Activated CD4-positive, alpha-beta T cell treated with anti-CD3 and anti-CD28 coated beads for 36 hours (primary cell): ENCODE measurements around the gene AFP. TPM values are rescaled to one million over a fixed set of nuclear protein-coding genes. Genes with fewer than 3 reads are reported as not detected.
A peak's percentile ranks its signal among the peaks of the same experiment; 100 is the strongest.

ENCODE experiments used
- ATAC-seq: fragments of 200-7000 bp; cut with Tn5 transposase; one replicate; pipeline ENCODE4 v1.10.0; 2021; ENCODE audit warnings: mild to moderate bottlenecking, moderate library complexity
- CTCF ChIA-PET: fragments of 350-600 bp; sonication (Branson Sonifier 250); formaldehyde crosslinking; loops from one replicate; lab custom pipeline; 2021; ENCODE audit warnings: antibody characterized with exemption; lab: Charles Lee
- POLR2A ChIA-PET: fragments of 350-600 bp; sonication (Branson Sonifier 250); formaldehyde crosslinking; loops from one replicate; lab custom pipeline; 2021; ENCODE audit warnings: antibody characterized with exemption, inconsistent platforms; lab: Charles Lee
- DNase-seq: peaks from one replicate; pipeline ENCODE4 v3.0.0-alpha.2; 2020
- H3K27ac Mint-ChIP-seq: one replicate; pipeline ENCODE4 v1.8.0; 2021; ENCODE audit warnings: mixed read lengths
- H3K27me3 Mint-ChIP-seq: one replicate; pipeline ENCODE4 v1.8.0; 2021; ENCODE audit warnings: mixed read lengths
- H3K36me3 Mint-ChIP-seq: one replicate; pipeline ENCODE4 v1.8.0; 2021; ENCODE audit warnings: low read depth, mixed read lengths
- H3K4me1 Mint-ChIP-seq: one replicate; pipeline ENCODE4 v1.8.0; 2021; ENCODE audit warnings: mixed read lengths
- H3K4me3 Mint-ChIP-seq: one replicate; pipeline ENCODE4 v1.8.0; 2021; ENCODE audit warnings: mild to moderate bottlenecking, moderate library complexity, mixed read lengths
- H3K9me3 Mint-ChIP-seq: one replicate; pipeline ENCODE4 v1.8.0; 2021; ENCODE audit warnings: low read depth, mixed read lengths
- intact Hi-C, 2 experiments: fragments of 100-400 bp; cut with DNase I in 1 of 2; cut with micrococcal nuclease in 1 of 2; formaldehyde crosslinking; loops; one replicate each; pipeline versions ENCODE4 v1.14.2 to v1.15.1; 2022 to 2024; cut with DNase I, micrococcal nuclease
- total RNA-seq, 2 experiments: library from RNA; stranded (reverse); gene quantifications; one replicate each; pipeline ENCODE4 v1.2.3, GENCODE V29; 2021

Gene AFP
- total RNA-seq, 2 experiments from 2014 or later = not detected

DNA sequence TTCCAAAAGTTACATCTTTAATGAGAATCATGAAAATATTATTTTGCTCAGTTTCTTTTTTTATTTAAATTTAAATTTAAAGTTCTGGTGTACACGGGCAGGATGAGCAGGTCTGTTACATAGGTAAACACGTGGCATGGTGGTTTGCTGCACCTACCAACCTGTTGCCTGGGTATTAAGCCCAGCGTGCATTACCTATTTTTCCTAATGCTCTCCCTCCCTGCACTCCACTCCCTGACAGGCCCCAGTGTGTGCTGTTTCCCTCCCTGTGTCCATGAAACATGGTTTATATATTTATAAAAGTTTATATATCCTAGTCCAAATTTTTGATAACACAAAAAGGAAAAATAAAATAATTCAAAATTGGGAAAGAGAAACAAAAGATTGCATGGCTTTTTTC lies 4.0 kb downstream of the AFP start:
- no peak overlapping the region for H3K27ac Mint-ChIP-seq
- ChIA-PET CTCF (interaction anchor here (1.5 kb wide), 1 partner anchor 129 kb away, joined by 4 read pairs; no protein-coding TSS in a partner anchor), POLR2A (no interaction called here)
- peaks cover 9% of the 10 kb centered on the region for H3K27me3 Mint-ChIP-seq
- H3K36me3 Mint-ChIP-seq = no peaks in the 10 kb centered on the region
- ATAC-seq (no peak), DNase-seq (no peak)
- no peak overlapping the region for H3K4me3 Mint-ChIP-seq
- no peaks in the 10 kb centered on the region for H3K4me1 Mint-ChIP-seq
- intact Hi-C loops = loop anchor here (10.0 kb wide), 2 partner anchors 95 to 695 kb away; no protein-coding TSS in a partner anchor
- no peaks in the 10 kb centered on the region for H3K9me3 Mint-ChIP-seq

DNA sequence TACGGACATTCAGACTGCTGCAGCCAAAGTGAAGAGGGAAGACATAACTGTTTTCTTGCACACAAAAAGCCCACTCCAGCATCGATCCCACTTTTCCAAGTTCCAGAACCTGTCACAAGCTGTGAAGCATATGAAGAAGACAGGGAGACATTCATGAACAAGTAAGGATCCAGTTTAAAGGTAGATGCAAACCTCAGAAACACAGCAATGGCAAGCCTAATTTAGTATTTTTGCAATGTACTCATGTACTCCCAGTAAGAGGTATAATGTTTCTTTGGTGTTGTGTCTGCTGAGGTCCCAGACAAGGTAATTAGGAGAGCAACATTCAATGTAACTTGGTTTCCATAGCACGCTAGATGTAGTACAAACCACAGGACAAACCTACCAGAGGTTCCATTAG lies 4.6 kb downstream of the AFP start:
- POLR2A ChIA-PET = no interaction called here
- no peaks in the 10 kb centered on the region for H3K36me3 Mint-ChIP-seq
- intact Hi-C loops = loop anchor here (10.0 kb wide), 2 partner anchors 96 to 694 kb away; no protein-coding TSS in a partner anchor
- no peak for ATAC-seq
- no peak overlapping the region for H3K27ac Mint-ChIP-seq
- H3K4me1 Mint-ChIP-seq = no peaks in the 10 kb centered on the region
- H3K4me3 Mint-ChIP-seq = no peak overlapping the region
- H3K9me3 Mint-ChIP-seq = no peaks in the 10 kb centered on the region
- CTCF ChIA-PET = no interaction called here
- H3K27me3 Mint-ChIP-seq = peaks cover 9% of the 10 kb centered on the region
- DNase-seq = no peak

DNA sequence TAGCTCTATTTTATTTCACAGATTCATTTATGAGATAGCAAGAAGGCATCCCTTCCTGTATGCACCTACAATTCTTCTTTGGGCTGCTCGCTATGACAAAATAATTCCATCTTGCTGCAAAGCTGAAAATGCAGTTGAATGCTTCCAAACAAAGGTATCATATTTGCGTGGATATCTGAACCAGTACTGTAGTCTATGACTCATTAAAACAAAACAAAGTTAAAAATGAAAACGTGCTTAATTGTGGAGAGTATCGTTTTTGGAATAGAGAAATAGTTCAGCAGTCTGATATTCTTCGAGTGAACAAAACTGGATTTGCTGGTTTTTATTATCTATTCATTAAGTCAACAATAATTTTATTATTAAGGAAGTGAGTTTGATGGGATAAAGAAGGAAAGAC lies 6.3 kb downstream of the AFP start:
- no peak overlapping the region for H3K27ac Mint-ChIP-seq
- intact Hi-C loops = loop anchor here (10.0 kb wide), 2 partner anchors 97 to 693 kb away; no protein-coding TSS in a partner anchor
- DNase-seq = no peak
- H3K36me3 Mint-ChIP-seq = no peaks in the 10 kb centered on the region
- POLR2A ChIA-PET = no interaction called here
- H3K4me1 Mint-ChIP-seq = no peaks in the 10 kb centered on the region
- ATAC-seq = no peak
- H3K27me3 Mint-ChIP-seq = peaks cover 13% of the 10 kb centered on the region
- no peaks in the 10 kb centered on the region for H3K9me3 Mint-ChIP-seq
- H3K4me3 Mint-ChIP-seq = no peak overlapping the region
- CTCF ChIA-PET = interaction anchor here (1.0 kb wide), 1 partner anchor 130 kb away, joined by 4 read pairs; no protein-coding TSS in a partner anchor

DNA sequence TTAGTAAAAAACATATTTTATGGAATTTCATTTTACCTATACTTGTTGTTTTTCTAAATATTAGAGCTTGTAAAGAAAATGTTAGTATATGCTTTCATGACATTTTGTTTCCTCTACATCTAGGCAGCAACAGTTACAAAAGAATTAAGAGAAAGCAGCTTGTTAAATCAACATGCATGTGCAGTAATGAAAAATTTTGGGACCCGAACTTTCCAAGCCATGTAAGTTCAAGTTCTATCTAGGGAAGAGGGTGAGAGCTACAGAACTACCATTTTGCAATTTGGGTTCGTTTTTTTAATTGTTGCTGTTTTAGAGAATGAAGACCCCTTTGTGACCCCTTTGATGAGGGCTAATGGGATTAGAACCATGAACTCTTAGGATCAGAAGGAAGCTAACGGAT lies 7.2 kb downstream of the AFP start:
- no peak overlapping the region for H3K4me3 Mint-ChIP-seq
- no peaks in the 10 kb centered on the region for H3K4me1 Mint-ChIP-seq
- ChIA-PET POLR2A (no interaction called here), CTCF (interaction anchor here (0.7 to 1.3 kb wide), 4 partner anchors 11 to 131 kb away, joined by 3 to 6 read pairs (median 4); no protein-coding TSS in a partner anchor)
- ATAC-seq = no peak
- intact Hi-C loops = loop anchor here (10.0 kb wide), 2 partner anchors 98 to 692 kb away; no protein-coding TSS in a partner anchor
- H3K36me3 Mint-ChIP-seq = no peaks in the 10 kb centered on the region
- H3K27me3 Mint-ChIP-seq = peaks cover 14% of the 10 kb centered on the region
- H3K9me3 Mint-ChIP-seq = no peaks in the 10 kb centered on the region
- no peak overlapping the region for H3K27ac Mint-ChIP-seq
- DNase-seq = no peak

DNA sequence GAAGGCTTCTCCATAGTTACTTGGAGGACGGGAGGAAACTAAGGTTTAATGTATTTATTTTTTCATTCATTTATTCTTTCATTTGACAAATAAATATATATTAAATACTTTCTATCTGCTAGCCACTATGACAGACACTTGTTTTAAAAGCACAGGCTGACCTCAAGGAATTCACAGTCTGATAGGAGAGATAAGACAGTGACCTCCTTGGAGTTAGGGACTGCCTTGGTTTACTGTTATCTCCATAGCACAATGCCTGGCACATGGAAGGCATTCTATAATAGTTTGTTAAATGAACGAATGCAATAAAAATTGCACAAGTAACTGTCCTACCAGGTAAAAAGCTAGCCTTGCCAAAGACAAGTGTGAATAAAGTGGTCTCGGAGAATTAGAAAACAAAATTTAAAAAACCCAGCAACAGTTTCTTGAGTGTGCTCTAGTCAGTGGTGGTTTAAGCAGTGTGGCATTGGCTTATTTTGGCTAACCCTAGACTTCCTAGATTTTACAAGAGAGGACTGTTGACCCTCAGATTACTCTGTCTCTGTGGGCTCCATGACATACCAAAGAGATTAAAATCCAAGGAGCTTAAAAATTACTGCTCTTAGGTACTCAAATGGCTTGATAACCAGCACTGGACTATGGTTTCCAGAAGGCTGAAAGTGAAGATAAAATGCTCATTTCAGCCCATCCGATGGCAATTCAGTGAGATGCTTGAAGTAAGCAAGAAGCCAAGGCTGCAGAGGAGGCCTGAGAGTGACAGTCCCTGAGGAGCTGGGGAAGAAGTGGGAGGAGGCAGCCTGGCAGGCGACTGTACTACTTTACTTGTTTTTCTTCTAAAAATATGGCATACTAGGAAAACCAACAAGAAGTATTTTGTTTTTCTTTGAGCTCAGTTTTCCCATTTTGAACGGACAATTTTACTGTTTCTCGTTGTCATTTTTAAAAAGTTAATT lies 9.6 kb downstream of the AFP start:
- ATAC-seq (no peak), DNase-seq (no peak)
- H3K27me3 Mint-ChIP-seq = peaks cover 14% of the 10 kb centered on the region
- H3K4me3 Mint-ChIP-seq = no peak overlapping the region
- H3K27ac Mint-ChIP-seq = no peak overlapping the region
- H3K4me1 Mint-ChIP-seq = no peaks in the 10 kb centered on the region
- H3K36me3 Mint-ChIP-seq = no peaks in the 10 kb centered on the region
- intact Hi-C loops = loop anchor here (1.0 to 10.0 kb wide), 4 partner anchors 101 to 689 kb away; no protein-coding TSS in a partner anchor
- ChIA-PET POLR2A (interaction anchor here (0.6 to 0.7 kb wide), 2 partner anchors 11 to 28 kb away, joined by 3 read pairs; no protein-coding TSS in a partner anchor), CTCF (interaction anchor here (0.8 to 2.7 kb wide), 29 partner anchors 8 to 1150 kb away, joined by 3 to 25 read pairs (median 4); partner anchors contain the start of gene AFP)
- no peaks in the 10 kb centered on the region for H3K9me3 Mint-ChIP-seq

DNA sequence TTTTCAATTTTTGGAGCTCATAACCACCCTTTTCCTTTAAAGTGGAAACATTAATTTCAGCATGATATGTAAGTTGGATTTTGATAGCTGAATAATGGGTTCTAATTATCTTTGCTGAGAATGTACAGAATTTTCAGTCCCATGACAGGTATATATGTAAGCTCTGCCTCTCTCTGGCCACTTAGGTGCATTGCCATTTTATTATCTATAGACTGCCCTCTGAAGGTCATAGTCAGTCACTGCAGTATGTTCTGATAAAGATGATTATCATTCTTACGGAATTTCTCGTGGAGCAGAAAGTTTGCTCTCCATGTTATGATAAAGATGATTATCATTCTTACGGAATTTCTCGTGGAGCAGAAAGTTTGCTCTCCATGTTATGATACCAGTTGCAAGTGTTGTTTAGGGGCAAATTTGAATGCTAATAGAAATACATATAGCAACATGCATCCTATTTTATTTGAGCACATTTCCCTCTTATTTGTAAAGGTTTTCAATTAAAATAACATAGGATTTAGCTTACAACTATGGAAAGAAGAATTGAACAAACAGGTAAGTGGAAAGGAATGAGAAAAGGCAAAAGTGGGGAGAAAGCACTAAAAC lies 10.4 kb downstream of the AFP start:
- peak; percentile 83 for ATAC-seq
- CTCF ChIA-PET = interaction anchor here (0.8 to 2.7 kb wide), 29 partner anchors 9 to 283 kb away, joined by 3 to 25 read pairs (median 4); partner anchors contain the start of gene AFP
- Mint-ChIP-seq H3K27ac (no peak overlapping the region), H3K4me1 (no peaks in the 10 kb centered on the region), H3K9me3 (no peaks in the 10 kb centered on the region), H3K36me3 (no peaks in the 10 kb centered on the region), H3K4me3 (no peak overlapping the region), H3K27me3 (peaks cover 14% of the 10 kb centered on the region)
- intact Hi-C loops = loop anchor here (1.0 to 10.0 kb wide), 4 partner anchors 102 to 688 kb away; no protein-coding TSS in a partner anchor
- POLR2A ChIA-PET = interaction anchor here (0.6 kb wide), 1 partner anchor 10 kb away, joined by 3 read pairs; no protein-coding TSS in a partner anchor
- no peak for DNase-seq

DNA sequence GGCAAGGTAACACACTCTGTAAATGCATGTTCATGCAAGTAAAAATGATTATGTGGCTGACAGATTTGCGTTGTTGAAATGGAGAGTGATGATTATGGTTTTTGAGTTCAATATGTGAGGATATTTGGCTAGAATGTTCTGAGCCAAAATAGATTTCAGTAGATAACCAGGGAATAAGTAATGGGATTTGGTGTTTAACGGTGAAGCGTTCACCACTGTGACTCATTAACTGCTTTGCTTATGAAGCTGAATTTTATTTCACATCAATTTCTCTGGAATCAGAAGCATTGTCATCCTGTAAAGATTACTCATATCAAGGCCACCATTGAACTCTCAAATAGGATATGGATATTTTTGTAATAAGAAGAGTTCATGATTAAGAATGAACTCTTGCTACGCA lies 11.7 kb downstream of the AFP start:
- Mint-ChIP-seq H3K27ac (no peak overlapping the region), H3K36me3 (no peaks in the 10 kb centered on the region), H3K4me3 (no peak overlapping the region), H3K27me3 (peaks cover 10% of the 10 kb centered on the region), H3K9me3 (no peaks in the 10 kb centered on the region), H3K4me1 (no peaks in the 10 kb centered on the region)
- CTCF ChIA-PET = interaction anchor here (2.7 kb wide), 1 partner anchor 135 kb away, joined by 25 read pairs; no protein-coding TSS in a partner anchor
- no peak for DNase-seq
- no peak for ATAC-seq
- POLR2A ChIA-PET = no interaction called here
- intact Hi-C loops = loop anchor here (2.0 to 10.0 kb wide), 3 partner anchors 103 to 687 kb away; no protein-coding TSS in a partner anchor

DNA sequence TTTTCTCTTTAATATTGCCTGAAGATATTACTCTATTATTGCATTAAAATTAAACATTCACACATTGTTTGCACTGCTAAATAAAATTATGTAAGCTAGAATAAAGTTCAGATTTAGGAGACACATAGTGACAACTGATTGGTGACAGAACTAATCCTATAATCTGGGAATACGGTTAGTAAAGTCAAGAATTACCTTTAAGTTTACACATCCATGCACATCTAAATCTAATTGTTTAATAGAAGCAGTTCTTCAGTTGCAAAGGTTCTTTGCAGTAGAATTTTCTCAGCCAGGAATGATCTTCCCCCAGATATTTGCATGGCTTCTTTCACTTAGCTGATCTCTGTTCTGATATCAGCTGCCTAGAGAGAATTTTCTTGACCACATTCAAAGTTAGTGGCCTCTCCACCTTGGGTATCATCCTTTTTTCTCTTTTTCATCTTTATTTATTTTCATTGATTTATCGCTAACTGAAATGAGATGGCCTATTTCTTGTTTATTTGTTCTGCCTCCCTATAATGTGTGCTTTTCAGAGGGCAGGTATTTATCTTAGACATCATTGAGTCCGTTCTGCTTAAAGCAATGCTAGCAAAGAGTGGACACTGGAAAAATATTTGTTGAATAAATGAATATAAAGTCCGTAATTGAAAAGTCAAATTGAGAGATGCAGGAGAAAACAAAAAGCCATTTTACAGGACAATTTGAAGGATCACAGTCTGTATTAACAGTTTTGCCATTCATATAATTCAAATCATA lies 12.6 kb downstream of the AFP start:
- intact Hi-C loops = loop anchor here (10.0 kb wide), 2 partner anchors 104 to 686 kb away; no protein-coding TSS in a partner anchor
- CTCF ChIA-PET = interaction anchor here (1.0 kb wide), 1 partner anchor 10 kb away, joined by 3 read pairs; no protein-coding TSS in a partner anchor

DNA sequence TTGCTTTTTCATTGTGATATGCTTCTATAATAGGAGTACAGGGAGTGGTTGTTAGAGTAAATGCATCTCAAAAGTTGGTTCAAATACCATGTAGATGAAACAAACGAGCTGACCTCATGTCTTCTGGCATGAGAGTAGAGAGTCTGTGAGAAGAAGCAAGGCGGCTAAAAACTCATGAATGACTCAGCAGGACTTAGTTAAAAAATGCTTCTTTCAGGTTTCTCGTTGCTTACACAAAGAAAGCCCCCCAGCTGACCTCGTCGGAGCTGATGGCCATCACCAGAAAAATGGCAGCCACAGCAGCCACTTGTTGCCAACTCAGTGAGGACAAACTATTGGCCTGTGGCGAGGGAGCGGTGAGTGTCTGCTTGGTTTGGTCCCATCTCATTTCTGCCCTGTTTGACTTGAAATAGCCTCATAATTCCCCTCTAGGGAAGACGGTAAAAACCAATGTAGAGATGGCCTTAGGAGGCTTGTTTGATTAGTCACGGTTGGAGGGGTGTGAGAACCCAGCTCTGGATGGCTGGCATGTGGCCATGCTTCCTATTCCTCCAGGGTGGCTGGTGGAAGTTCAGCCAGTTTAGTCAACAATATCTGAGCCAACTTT lies 14.5 kb downstream of the AFP start:
- peaks cover 10% of the 10 kb centered on the region for H3K27me3 Mint-ChIP-seq
- intact Hi-C loops = no loop called here
- ATAC-seq (no peak), DNase-seq (no peak)
- H3K9me3 Mint-ChIP-seq = no peaks in the 10 kb centered on the region
- no peaks in the 10 kb centered on the region for H3K4me1 Mint-ChIP-seq
- no peaks in the 10 kb centered on the region for H3K36me3 Mint-ChIP-seq
- no peak overlapping the region for H3K27ac Mint-ChIP-seq
- ChIA-PET POLR2A (no interaction called here), CTCF (no interaction called here)
- no peak overlapping the region for H3K4me3 Mint-ChIP-seq

More for the DNA sequence above, 12.6 kb downstream of the AFP start:
- Mint-ChIP-seq H3K4me3 (no peak overlapping the region), H3K27ac (no peak overlapping the region), H3K27me3 (peaks cover 10% of the 10 kb centered on the region), H3K4me1 (no peaks in the 10 kb centered on the region), H3K36me3 (no peaks in the 10 kb centered on the region), H3K9me3 (no peaks in the 10 kb centered on the region)
- ATAC-seq (no peak), DNase-seq (no peak)
- POLR2A ChIA-PET = no interaction called here

DNA sequence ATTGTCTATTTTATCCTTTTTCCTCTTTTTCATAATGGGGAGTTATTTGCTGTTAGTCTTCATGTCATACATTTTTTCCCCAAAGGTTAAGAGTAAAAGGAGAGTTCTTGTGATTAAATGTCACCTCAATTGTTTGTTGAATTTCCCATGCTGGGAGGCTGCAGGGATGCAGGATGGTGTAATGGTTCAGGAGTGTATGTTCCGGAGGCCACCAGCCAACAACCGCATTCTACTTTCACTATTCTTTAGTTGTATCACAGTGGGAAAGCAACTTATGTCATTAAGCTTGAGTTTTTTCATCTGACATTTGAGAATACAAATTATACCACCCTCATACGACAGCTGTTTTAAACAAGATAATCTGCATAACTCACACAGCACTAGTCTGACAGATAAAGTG lies 15.4 kb downstream of the AFP start:
- Mint-ChIP-seq H3K36me3 (no peaks in the 10 kb centered on the region), H3K4me3 (no peak overlapping the region), H3K27me3 (peaks cover 11% of the 10 kb centered on the region), H3K27ac (no peak overlapping the region), H3K4me1 (no peaks in the 10 kb centered on the region), H3K9me3 (no peaks in the 10 kb centered on the region)
- DNase-seq = no peak
- POLR2A ChIA-PET = no interaction called here
- intact Hi-C loops = no loop called here
- CTCF ChIA-PET = interaction anchor here (1.5 kb wide), 1 partner anchor 13 kb away, joined by 5 read pairs; no protein-coding TSS in a partner anchor
- no peak for ATAC-seq
